Type B pancreatic cell (in vitro differentiated cells): Measurements from ENCODE around the gene POLE4. TPM values are rescaled to one million over a fixed set of nuclear protein-coding genes. Genes with fewer than 3 reads are reported as not detected.

Source experiments
- DNase-seq: peaks from one replicate; pipeline ENCODE4 v3.0.0; 2021; ENCODE audit warnings: mixed read lengths; ENCODE audit not compliant: unreplicated experiment; ENCODE audit errors: extremely low spot score
- H3K27ac Mint-ChIP-seq: 2 replicates; pipeline ENCODE4 v1.8.0; 2021; ENCODE audit warnings: mild to moderate bottlenecking, mixed read lengths
- H3K27me3 Mint-ChIP-seq: 2 replicates; pipeline ENCODE4 v1.8.0; 2021; ENCODE audit warnings: mixed read lengths
- H3K36me3 Mint-ChIP-seq: 2 replicates; pipeline ENCODE4 v1.8.0; 2021; ENCODE audit warnings: mixed read lengths
- H3K4me1 Mint-ChIP-seq: one replicate; pipeline ENCODE4 v1.8.0; 2021; ENCODE audit warnings: mixed read lengths; ENCODE audit not compliant: unreplicated experiment
- H3K4me3 Mint-ChIP-seq: 2 replicates; pipeline ENCODE4 v1.8.0; 2021; ENCODE audit warnings: mild to moderate bottlenecking, mixed read lengths
- H3K9me3 Mint-ChIP-seq: 2 replicates; pipeline ENCODE4 v1.8.0; 2021; ENCODE audit warnings: mixed read lengths
- CTCF ChIP-seq: fragments of 200-600 bp; sonication (generic); conservative IDR thresholded peaks from 2 replicates; pipeline ENCODE4 v1.5.0; 2021; ENCODE audit warnings: antibody characterized with exemption, mild to moderate bottlenecking
- total RNA-seq: library from RNA; stranded (reverse); gene quantifications from 2 replicates; pipeline ENCODE4 v1.2.1, GENCODE V29; 2021; ENCODE audit warnings: low replicate concordance

Gene POLE4
- total RNA-seq, 1 donor from 2014 or later = 31.0 TPM

- no peak for TF ChIP-seq CTCF
- Mint-ChIP-seq H3K4me3 (no peak overlapping the region), H3K9me3 (no peaks in the 10 kb centered on the region), H3K27ac (no peak overlapping the region), H3K4me1 (no peaks in the 10 kb centered on the region), H3K36me3 (no peaks in the 10 kb centered on the region), H3K27me3 (no peaks in the 10 kb centered on the region)
- DNase-seq = no peak
These were observed 25.4 kb downstream of the POLE4 start for GRCh38 chr2:74983631-74984392.

DNA sequence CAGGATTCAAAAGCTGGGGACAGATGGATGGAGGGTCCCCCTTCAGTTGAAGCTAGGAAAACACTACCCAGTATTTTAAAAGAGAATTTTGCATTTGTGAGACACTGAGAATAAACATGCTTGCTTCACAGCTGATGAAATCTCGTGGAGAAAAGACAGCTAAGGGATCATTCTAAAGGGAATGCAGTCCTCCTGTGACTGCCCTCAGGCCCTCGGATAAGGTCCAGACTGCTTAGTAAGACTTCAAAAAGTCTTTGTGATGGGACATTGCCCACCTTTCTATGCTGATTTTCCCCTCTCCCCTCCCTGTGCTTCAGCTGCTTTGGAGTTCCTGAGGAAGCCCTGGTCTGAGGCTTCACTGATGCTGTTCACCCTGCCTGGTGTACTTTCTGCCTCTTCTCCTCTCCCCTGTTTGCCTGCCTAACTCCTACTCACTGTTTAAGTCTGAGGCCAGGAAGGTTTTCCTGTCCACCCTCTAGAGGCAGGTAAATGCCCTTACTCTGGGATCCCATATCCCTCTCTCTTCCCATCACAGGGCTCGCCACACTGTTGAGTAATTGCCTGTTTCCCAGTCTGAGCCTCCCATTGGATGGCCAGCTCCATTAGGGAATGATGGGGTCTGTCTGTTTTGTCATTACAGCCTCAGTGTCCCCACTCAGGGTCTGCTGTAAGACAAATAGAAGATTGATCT is 26.6 kb downstream of the POLE4 start:
- TF ChIP-seq CTCF = no peak
- Mint-ChIP-seq H3K27me3 (no peaks in the 10 kb centered on the region), H3K9me3 (no peaks in the 10 kb centered on the region), H3K4me3 (no peak overlapping the region), H3K36me3 (no peaks in the 10 kb centered on the region), H3K27ac (no peak overlapping the region), H3K4me1 (no peaks in the 10 kb centered on the region)
- DNase-seq = no peak

GRCh38 chr2:74985978-74986609 is 27.7 kb downstream of the POLE4 start:
- Mint-ChIP-seq H3K4me3 (no peak overlapping the region), H3K36me3 (no peaks in the 10 kb centered on the region), H3K4me1 (no peaks in the 10 kb centered on the region), H3K27ac (no peak overlapping the region), H3K27me3 (no peaks in the 10 kb centered on the region), H3K9me3 (no peaks in the 10 kb centered on the region)
- no peak for TF ChIP-seq CTCF
- no peak for DNase-seq

DNA sequence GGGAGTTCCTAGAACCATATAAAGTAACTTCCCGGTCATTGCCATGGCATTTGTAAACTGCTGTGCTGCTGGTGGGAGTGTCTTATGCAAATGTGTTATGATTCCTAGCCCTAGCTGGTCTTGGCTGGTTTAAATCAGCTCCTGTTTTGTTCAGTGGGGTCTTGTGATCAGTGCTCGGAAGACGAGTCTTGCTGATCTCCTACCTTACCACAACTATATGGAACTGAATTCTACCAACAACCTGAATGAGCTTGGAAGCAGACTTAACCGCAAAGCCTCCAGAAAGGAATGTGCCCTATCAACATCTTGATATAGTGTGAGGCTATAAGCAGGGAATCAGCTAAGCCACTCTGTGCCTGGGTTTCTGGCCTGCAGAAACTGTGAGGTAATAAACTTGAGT is 33.5 kb downstream of the POLE4 start:
- no peak for TF ChIP-seq CTCF
- peak overlapping the region; percentile 33 for H3K27ac Mint-ChIP-seq
- H3K4me3 Mint-ChIP-seq = no peak overlapping the region
- H3K36me3 Mint-ChIP-seq = no peaks in the 10 kb centered on the region
- H3K27me3 Mint-ChIP-seq = no peaks in the 10 kb centered on the region
- DNase-seq = no peak
- no peaks in the 10 kb centered on the region for H3K9me3 Mint-ChIP-seq
- no peaks in the 10 kb centered on the region for H3K4me1 Mint-ChIP-seq

GRCh38 chr2:74999468-74999867 is 41.0 kb downstream of the POLE4 start:
- no peaks in the 10 kb centered on the region for H3K9me3 Mint-ChIP-seq
- no peaks in the 10 kb centered on the region for H3K4me1 Mint-ChIP-seq

More at GRCh38 chr2:74999468-74999867, 41.0 kb downstream of the POLE4 start:
- TF ChIP-seq CTCF = no peak
- H3K4me3 Mint-ChIP-seq = no peak overlapping the region
- no peak for DNase-seq
- H3K36me3 Mint-ChIP-seq = peaks cover 3% of the 10 kb centered on the region
- no peaks in the 10 kb centered on the region for H3K27me3 Mint-ChIP-seq
- no peak overlapping the region for H3K27ac Mint-ChIP-seq
